GM12878 (cell line): ENCODE measurements around the gene KCNA5.

Source experiments
- BHLHE40 ChIP-seq, 2 experiments: fragments of 450-650 bp in 1 of 2; IDR thresholded peaks; 2 replicates each; pipeline ENCODE4 v1.6.1; 2011 to 2017; ENCODE audit warnings: low read depth in 2 of 2, borderline replicate concordance in 1 of 2, improper control_type of control experiment in 1 of 2, low read length in 1 of 2, mild to moderate bottlenecking in 1 of 2
- CBFB ChIP-seq: IDR thresholded peaks from 2 replicates; pipeline ENCODE4 v1.6.1; 2016; ENCODE audit warnings: antibody characterized with exemption, low read depth
- EP300 ChIP-seq, 2 experiments: fragments of 150-350 bp in 1 of 2; IDR thresholded peaks; 2 replicates each; pipeline ENCODE4 v1.6.1; 2011 to 2012; ENCODE audit warnings: low read depth in 2 of 2, low read length in 2 of 2, borderline replicate concordance in 1 of 2, improper control_type of control experiment in 1 of 2, inconsistent platforms in 1 of 2; ENCODE audit not compliant: control insufficient read depth in 1 of 2
- ESRRA ChIP-seq: IDR thresholded peaks from 2 replicates; pipeline ENCODE4 v1.6.1; 2012; ENCODE audit warnings: mild to moderate bottlenecking, low read length, improper control_type of control experiment
- KDM1A ChIP-seq: fragments of 200-600 bp; sonication (generic); IDR thresholded peaks from 2 replicates; pipeline ENCODE4 v1.6.1; 2016; ENCODE audit warnings: borderline replicate concordance
- LARP7 ChIP-seq: fragments of 450-650 bp; IDR thresholded peaks from 2 replicates; pipeline ENCODE4 v1.6.1; 2017; ENCODE audit warnings: mild to moderate bottlenecking
- SMC3 ChIP-seq: IDR thresholded peaks from 2 replicates; pipeline ENCODE4 v1.6.1; 2011; ENCODE audit warnings: low read length, improper control_type of control experiment, borderline replicate concordance
- STAT3 ChIP-seq: IDR thresholded peaks from 2 replicates; pipeline ENCODE4 v1.6.1; 2011; ENCODE audit warnings: low read depth, low read length, improper control_type of control experiment
- TAF1 ChIP-seq: IDR thresholded peaks from 2 replicates; pipeline ENCODE4 v1.6.1; 2011; ENCODE audit warnings: mild to moderate bottlenecking, low read depth, low read length, borderline replicate concordance
- TF ChIP-seq, protein P1 (sequence below): IDR thresholded peaks from 2 replicates; pipeline ENCODE4 v1.6.1; 2011; ENCODE audit warnings: low read depth, low read length, improper control_type of control experiment, borderline replicate concordance
- TF ChIP-seq, protein P2 (sequence below), 3 experiments: IDR thresholded peaks in 2 of 3; conservative IDR thresholded peaks in 1 of 3; 2 replicates each; pipeline ENCODE4 v1.5.1; 2011; ENCODE audit warnings: low read depth in 3 of 3, low read length in 3 of 3, mild to moderate bottlenecking in 3 of 3, control low read depth in 2 of 3, moderate library complexity in 2 of 3, inconsistent platforms in 1 of 3, mixed read lengths in 1 of 3; ENCODE audit not compliant: control insufficient read depth in 2 of 3, insufficient read depth in 1 of 3; ENCODE audit errors: extremely low read depth in 1 of 3

DNA sequence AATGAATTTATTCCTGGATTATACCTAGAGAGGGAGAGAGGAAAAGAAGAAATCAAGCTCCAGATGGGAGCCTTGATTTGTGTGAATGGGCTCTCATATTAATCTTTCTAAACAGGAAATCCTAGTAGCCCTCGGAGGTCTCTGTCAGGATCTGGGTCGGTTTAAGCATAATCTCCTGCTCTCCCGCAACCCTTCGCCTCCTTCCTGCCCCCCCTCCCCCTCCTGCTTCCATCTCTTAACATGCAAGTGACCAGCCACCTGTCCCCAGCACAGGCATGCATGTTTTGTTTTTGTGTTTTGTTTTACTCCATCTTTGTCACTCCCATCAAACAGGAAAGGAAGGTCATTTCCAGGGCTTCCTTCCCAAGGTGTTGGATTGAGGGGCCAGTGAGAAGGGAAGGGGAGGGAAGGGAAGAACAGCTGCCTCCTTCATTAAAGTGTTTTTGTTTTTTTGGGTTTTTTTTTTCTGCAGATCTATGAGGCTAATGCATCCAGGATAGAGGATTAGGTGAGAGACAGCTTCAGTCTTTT, 4.8 kb upstream of the KCNA5 start:
- TF ChIP-seq LARP7 = no peak
- TF ChIP-seq CBFB = no peak
- TF ChIP-seq, protein P1, sequence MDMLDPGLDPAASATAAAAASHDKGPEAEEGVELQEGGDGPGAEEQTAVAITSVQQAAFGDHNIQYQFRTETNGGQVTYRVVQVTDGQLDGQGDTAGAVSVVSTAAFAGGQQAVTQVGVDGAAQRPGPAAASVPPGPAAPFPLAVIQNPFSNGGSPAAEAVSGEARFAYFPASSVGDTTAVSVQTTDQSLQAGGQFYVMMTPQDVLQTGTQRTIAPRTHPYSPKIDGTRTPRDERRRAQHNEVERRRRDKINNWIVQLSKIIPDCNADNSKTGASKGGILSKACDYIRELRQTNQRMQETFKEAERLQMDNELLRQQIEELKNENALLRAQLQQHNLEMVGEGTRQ = no peak
- TF ChIP-seq STAT3 = no peak
- TF ChIP-seq, protein P2, sequence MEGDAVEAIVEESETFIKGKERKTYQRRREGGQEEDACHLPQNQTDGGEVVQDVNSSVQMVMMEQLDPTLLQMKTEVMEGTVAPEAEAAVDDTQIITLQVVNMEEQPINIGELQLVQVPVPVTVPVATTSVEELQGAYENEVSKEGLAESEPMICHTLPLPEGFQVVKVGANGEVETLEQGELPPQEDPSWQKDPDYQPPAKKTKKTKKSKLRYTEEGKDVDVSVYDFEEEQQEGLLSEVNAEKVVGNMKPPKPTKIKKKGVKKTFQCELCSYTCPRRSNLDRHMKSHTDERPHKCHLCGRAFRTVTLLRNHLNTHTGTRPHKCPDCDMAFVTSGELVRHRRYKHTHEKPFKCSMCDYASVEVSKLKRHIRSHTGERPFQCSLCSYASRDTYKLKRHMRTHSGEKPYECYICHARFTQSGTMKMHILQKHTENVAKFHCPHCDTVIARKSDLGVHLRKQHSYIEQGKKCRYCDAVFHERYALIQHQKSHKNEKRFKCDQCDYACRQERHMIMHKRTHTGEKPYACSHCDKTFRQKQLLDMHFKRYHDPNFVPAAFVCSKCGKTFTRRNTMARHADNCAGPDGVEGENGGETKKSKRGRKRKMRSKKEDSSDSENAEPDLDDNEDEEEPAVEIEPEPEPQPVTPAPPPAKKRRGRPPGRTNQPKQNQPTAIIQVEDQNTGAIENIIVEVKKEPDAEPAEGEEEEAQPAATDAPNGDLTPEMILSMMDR (IDR thresholded peaks at IDR 0.05 in 2 of 3, conservative IDR thresholded peaks at IDR 0.05 in 1 of 3; ENCODE audit: control insufficient read depth in 2 of 3, extremely low read depth in 1 of 3, insufficient read depth in 1 of 3, low read depth in 3 of 3, low read length in 3 of 3) = no peak
- TF ChIP-seq KDM1A = no peak
- TF ChIP-seq ESRRA = no peak
- no peak for TF ChIP-seq EP300 (IDR thresholded peaks at IDR 0.05; ENCODE audit: borderline replicate concordance in 1 of 2, control insufficient read depth in 1 of 2, low read depth in 2 of 2, low read length in 2 of 2)
- TF ChIP-seq BHLHE40 (IDR thresholded peaks at IDR 0.05; ENCODE audit: borderline replicate concordance in 1 of 2, low read depth in 2 of 2, low read length in 1 of 2) = no peak
- TF ChIP-seq SMC3 = no peak
- TF ChIP-seq TAF1 = no peak
